ENCODE results near the gene EVI2B. TPM values are rescaled to one million over a fixed set of nuclear protein-coding genes. Genes with fewer than 3 reads are reported as not detected.
"Not testable (repeated sequence)": the region's sequence is repeated elsewhere in the genome, so short reads cannot be mapped to it uniquely, and the experiment has no call there.

EVI2B gene
- polyA plus RNA-seq, 10 donors = 1.3 to 9.4 (median 2.6) TPM

DNA sequence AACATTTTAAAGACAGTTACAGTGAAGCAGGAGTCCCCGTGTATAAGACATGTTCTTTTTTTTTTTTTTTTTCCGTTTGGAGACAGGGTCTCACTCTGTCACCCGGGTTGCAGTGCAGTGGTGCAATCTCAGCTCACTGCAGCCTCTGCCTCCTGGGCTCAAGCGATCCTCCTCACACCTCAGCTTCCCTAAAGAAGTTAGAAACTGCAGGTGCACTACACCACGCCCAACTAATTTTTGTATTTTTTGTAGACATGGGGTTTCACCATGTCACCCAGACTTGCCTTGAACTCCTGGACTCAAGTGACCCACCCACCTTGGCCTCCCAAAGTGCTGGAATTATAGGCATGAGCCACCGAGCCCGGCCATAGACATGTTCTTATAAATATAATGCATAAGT, 3.0 kb downstream of the EVI2B start:
- DNase-seq = no peak

GRCh38 chr17:31310260-31310659, 3.6 kb downstream of the EVI2B start:
- peak in 1 of 3 donors; percentile 10 for DNase-seq

- DNase-seq = peak in 1 of 3 donors; percentile 19
Observed at GRCh38 chr17:31309556-31309955, 4.3 kb downstream of the EVI2B start.

- DNase-seq = no peak
Observed at GRCh38 chr17:31308372-31309334, 5.2 kb downstream of the EVI2B start.

GRCh38 chr17:31307640-31308039, 6.2 kb downstream of the EVI2B start:
- no peak for DNase-seq

DNA sequence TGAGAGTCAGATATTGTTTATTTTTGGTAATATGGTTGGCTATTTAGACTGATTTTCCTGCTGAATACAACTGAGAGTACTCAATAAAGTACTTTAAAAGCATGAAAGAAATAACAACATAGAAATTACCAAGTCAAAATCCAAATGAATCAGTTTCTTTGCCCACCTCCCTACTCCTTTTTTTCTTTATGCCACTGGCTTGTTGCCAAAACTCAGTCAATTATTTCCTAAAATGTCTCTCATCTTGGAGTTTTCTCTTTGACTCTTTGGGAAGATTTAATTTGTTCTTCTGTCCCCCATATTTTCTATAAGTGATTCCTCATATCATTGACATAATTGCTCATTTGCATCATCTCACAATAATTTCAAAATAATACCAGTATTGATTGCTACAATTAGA, 14.2 kb downstream of the EVI2B start:
- DNase-seq = no peak

DNA sequence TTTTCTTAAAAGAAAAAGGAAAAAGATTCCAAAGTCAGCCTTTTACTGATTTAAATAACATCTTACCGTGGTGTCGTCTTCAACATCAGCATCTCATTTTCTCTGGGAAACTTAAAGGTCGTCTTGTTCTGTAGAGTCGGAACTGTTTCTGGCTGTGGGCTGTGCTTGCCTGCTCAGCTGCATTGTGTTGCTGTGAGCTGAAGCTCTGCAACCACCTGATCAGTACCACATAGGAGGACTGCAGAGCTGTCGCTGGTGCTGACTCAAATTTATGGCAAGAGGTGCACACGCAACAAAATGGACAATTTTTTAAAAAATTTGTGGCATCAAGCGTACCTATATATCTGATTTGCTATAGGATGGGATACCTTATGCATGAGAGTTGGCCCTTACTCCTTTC, 16.8 kb downstream of the EVI2B start, which contains the start of gene OMG:
OMG (minus strand) TSS at position 150 of the 400 bp plus-strand sequence. CDS start 908 bp downstream, outside the sequence.
- no peak for DNase-seq

GRCh38 chr17:31296142-31296541, 17.7 kb downstream of the EVI2B start:
- no peak for DNase-seq

DNA sequence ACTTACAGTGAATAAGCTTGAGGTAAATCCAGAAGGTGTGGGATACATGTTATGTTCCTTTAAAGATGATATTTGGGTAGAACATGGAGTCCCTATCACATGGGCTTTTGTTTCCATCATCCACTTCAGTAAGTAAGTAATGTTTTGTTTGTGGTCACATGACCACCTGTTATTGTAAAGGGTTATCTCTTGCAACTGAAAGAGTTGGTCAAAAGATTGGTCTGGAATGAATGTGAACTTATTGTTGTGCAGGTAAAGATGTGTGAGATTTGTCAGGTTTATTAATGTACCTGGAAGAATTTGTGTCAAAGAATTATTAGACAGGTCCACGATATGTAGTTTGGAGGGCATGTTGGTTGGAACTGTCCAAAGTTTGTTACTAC, 18.4 kb downstream of the EVI2B start:
- DNase-seq = no peak

- DNase-seq = peak in 1 of 3 donors; percentile 35
Observed at GRCh38 chr17:31294820-31295488, 18.9 kb downstream of the EVI2B start.

GRCh38 chr17:31294231-31294630, 19.6 kb downstream of the EVI2B start:
- no peak for DNase-seq

GRCh38 chr17:31293581-31293980, 20.3 kb downstream of the EVI2B start:
- no peak for DNase-seq

DNA sequence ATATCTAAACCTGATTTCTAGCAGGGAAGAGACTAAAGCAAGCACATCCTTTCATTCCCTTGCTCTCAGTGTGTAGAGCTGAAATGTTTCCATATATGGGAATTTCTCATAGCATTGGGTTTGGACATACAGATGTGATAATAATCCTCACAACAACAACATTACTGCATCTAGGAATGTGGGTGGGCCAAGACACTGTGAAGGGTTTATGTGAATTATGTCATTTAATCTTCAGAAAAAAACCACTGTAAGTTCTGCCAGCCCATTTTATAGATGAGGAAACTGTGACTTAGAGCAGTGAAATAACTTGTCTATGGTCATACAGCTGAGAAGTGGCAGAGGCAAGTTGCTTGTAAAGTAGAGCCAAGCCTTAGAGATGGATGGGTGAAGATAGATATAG, 22.0 kb downstream of the EVI2B start:
- DNase-seq = peak in 1 of 3 donors; percentile 7

DNA sequence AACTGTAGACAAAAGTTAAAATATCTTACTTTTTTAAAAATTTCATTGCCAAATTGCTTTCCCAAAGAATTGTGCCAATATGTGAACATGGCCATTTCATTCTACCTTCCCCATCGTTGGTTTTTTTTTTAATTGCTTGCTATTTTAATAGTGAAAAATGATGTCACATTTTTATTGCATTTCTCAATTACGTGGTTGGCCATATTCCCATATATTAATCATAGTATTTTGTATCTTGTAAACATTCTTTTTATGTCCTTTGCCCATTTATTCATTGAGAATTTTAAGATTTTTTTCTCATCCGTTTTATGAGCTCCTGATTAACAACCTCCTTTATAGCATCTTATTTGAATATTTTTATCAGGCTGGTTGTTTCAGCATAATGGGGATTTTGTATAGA, 24.1 kb downstream of the EVI2B start:
- no peak for DNase-seq

DNA sequence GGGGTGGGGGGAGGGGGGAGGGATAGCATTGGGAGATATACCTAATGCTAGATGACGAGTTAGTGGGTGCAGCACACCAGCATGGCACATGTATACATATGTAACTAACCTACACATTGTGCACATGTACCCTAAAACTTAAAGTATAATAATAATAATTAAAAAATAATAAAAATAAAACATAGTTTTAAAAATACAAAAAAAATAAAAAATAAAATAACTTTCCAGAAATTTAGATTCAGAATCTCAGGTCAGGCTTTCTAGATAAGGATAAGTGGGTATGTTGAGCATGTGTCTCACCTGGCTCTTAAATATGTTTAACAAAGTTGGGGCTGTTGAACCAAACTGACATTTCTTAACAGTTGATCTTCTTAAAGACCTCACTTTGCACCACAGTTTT, 25.9 kb downstream of the EVI2B start:
- not testable (repeated sequence) for DNase-seq

GRCh38 chr17:31286587-31286986, 27.3 kb downstream of the EVI2B start:
- DNase-seq = no peak

- no peak for DNase-seq
Observed at GRCh38 chr17:31283841-31284240, 30.0 kb downstream of the EVI2B start.

- DNase-seq = no peak
Observed at GRCh38 chr17:31281061-31281460, 32.8 kb downstream of the EVI2B start.

GRCh38 chr17:31279401-31279800, 34.5 kb downstream of the EVI2B start:
- DNase-seq = no peak

GRCh38 chr17:31275116-31275515, 38.7 kb downstream of the EVI2B start:
- no peak for DNase-seq

GRCh38 chr17:31274252-31274651, 39.6 kb downstream of the EVI2B start:
- peak in 2 of 3 donors; percentile 16 to 57 for DNase-seq

- DNase-seq = peak in 1 of 3 donors; percentile 22
Observed at GRCh38 chr17:31273516-31273915, 40.3 kb downstream of the EVI2B start.

- DNase-seq = no peak
Observed at GRCh38 chr17:31272803-31273202, 41.1 kb downstream of the EVI2B start.

Measured in muscle of back (tissue), 11 donors.